ENCODE measurements around the gene VENTX.
"Not testable (repeated sequence)": the region's sequence is repeated elsewhere in the genome, so short reads cannot be mapped to it uniquely, and the experiment has no call there.

The VENTX gene

GRCh38 chr10:133254421-133255120 is 16.9 kb downstream of the VENTX start:
- peak; percentile 45 for DNase-seq (ENCODE audit: low read depth)

GRCh38 chr10:133255323-133255722 is 17.7 kb downstream of the VENTX start:
- no peak for DNase-seq (ENCODE audit: low read depth)

GRCh38 chr10:133257489-133258065 is 19.9 kb downstream of the VENTX start:
- DNase-seq (ENCODE audit: low read depth): peak; percentile 40

- DNase-seq (ENCODE audit: low read depth): no peak
These were observed 20.6 kb downstream of the VENTX start for GRCh38 chr10:133258066-133258817.

GRCh38 chr10:133258818-133259601 is 21.4 kb downstream of the VENTX start:
- DNase-seq (ENCODE audit: low read depth): peak; percentile 100

GRCh38 chr10:133259602-133259989 is 21.9 kb downstream of the VENTX start:
- DNase-seq (ENCODE audit: low read depth): no peak

GRCh38 chr10:133260895-133261725 is 23.5 kb downstream of the VENTX start:
- no peak for DNase-seq (ENCODE audit: low read depth)

- peak; percentile 49 for DNase-seq (ENCODE audit: low read depth)
These were observed 24.2 kb downstream of the VENTX start for GRCh38 chr10:133261726-133262325.

GRCh38 chr10:133262696-133263095 is 25.0 kb downstream of the VENTX start:
- no peak for DNase-seq (ENCODE audit: low read depth)

GRCh38 chr10:133263674-133264073 is 26.0 kb downstream of the VENTX start:
- DNase-seq (ENCODE audit: low read depth): no peak

GRCh38 chr10:133264461-133264860 is 26.8 kb downstream of the VENTX start:
- DNase-seq (ENCODE audit: low read depth): no peak

GRCh38 chr10:133265052-133265451 is 27.4 kb downstream of the VENTX start:
- DNase-seq (ENCODE audit: low read depth): not testable (repeated sequence)

- no peak for DNase-seq (ENCODE audit: low read depth)
These were observed 28.6 kb downstream of the VENTX start for GRCh38 chr10:133266056-133266795.

- no peak for DNase-seq (ENCODE audit: low read depth)
These were observed 29.6 kb downstream of the VENTX start for GRCh38 chr10:133267293-133267692.

- DNase-seq (ENCODE audit: low read depth): no peak
These were observed 30.2 kb downstream of the VENTX start for GRCh38 chr10:133267829-133268228.

- no peak for DNase-seq (ENCODE audit: low read depth)
These were observed 30.9 kb downstream of the VENTX start for GRCh38 chr10:133268532-133268931.

- no peak for DNase-seq (ENCODE audit: low read depth)
These were observed 31.7 kb downstream of the VENTX start for GRCh38 chr10:133269367-133269766.

GRCh38 chr10:133270204-133270603 is 32.5 kb downstream of the VENTX start:
- DNase-seq (ENCODE audit: low read depth): no peak

GRCh38 chr10:133270773-133271297 is 33.2 kb downstream of the VENTX start:
- no peak for DNase-seq (ENCODE audit: low read depth)

Data from amniotic epithelial cell (primary cell).